Panc1 (cell line): ENCODE measurements around the gene TLCD2. TPM values are rescaled to one million over a fixed set of nuclear protein-coding genes. Genes with fewer than 3 reads are reported as not detected.

Source experiments
- ATAC-seq: fragments of 200-7000 bp; cut with Tn5 transposase; 2 replicates; pipeline ENCODE4 v1.9.1; 2020; ENCODE audit warnings: mild to moderate bottlenecking, moderate library complexity
- BruUV-seq: library from RNA; stranded (reverse); fragments of 400-500 nt; replicated peaks from 2 replicates; lab custom pipeline; 2021; lab: Mats Ljungman, UMichigan
- CTCF ChIA-PET: fragments of 300-600 bp; sonication (Branson Sonifier 250); formaldehyde crosslinking; loops from one replicate; lab custom pipeline; 2022; ENCODE audit warnings: antibody characterized with exemption; lab: Charles Lee
- POLR2A ChIA-PET: fragments of 300-600 bp; sonication (Branson Sonifier 250); formaldehyde crosslinking; loops from one replicate; lab custom pipeline; 2022; ENCODE audit warnings: antibody characterized with exemption; lab: Charles Lee
- DNase-seq: peaks from one replicate; pipeline ENCODE4 v3.0.0-alpha.2; 2010; ENCODE audit warnings: low read depth, low spot score
- H3K27ac ChIP-seq: 2 replicates; pipeline ENCODE4 v1.5.1; 2011; ENCODE audit warnings: mild to moderate bottlenecking, low read length, inconsistent platforms
- H3K27me3 ChIP-seq: fragments of 200-500 bp; sonication (Bioruptor generic); 2 replicates; pipeline ENCODE4 v1.6.0; 2014; ENCODE audit warnings: low read length, inconsistent platforms; ENCODE audit not compliant: control insufficient read depth, insufficient read depth
- H3K36me3 ChIP-seq: fragments of 200-500 bp; sonication (Bioruptor generic); 2 replicates; pipeline ENCODE4 v1.5.1; 2014; ENCODE audit warnings: inconsistent platforms, mild to moderate bottlenecking, low read length, moderate library complexity; ENCODE audit not compliant: control insufficient read depth, insufficient read depth
- H3K4me1 ChIP-seq: 2 replicates; pipeline ENCODE4 v1.5.1; 2011; ENCODE audit warnings: inconsistent platforms, mild to moderate bottlenecking, low read length, moderate library complexity; ENCODE audit not compliant: control insufficient read depth, insufficient read depth
- H3K4me3 ChIP-seq, 2 experiments: 2 replicates each; pipeline ENCODE4 v1.5.1; 2011 to 2012; ENCODE audit warnings: low read depth in 2 of 2, low read length in 2 of 2, mild to moderate bottlenecking in 2 of 2, inconsistent platforms in 1 of 2, moderate library complexity in 1 of 2
- H3K9me3 ChIP-seq: fragments of 200-500 bp; sonication (Bioruptor generic); 2 replicates; pipeline ENCODE4 v1.5.1; 2014; ENCODE audit warnings: low read depth, mild to moderate bottlenecking, inconsistent platforms, low read length, moderate library complexity; ENCODE audit not compliant: control insufficient read depth, insufficient read depth
- POLR2AphosphoS5 ChIP-seq: IDR thresholded peaks from 2 replicates; pipeline ENCODE4 v1.6.1; 2012; ENCODE audit warnings: mild to moderate bottlenecking, low read depth, low read length, moderate library complexity
- SIN3A ChIP-seq: IDR thresholded peaks from 2 replicates; pipeline ENCODE4 v1.6.1; 2012; ENCODE audit warnings: low read depth, mild to moderate bottlenecking, low read length, moderate library complexity, borderline replicate concordance; ENCODE audit not compliant: insufficient read depth
- TCF7L2 ChIP-seq: IDR thresholded peaks from 2 replicates; pipeline ENCODE4 v1.6.1; 2011; ENCODE audit warnings: mild to moderate bottlenecking, low read depth, low read length, inconsistent platforms
- in situ Hi-C: cut with HindIII; loops from 2 replicates; pipeline ENCODE4 v1.10.0; 2016; ENCODE audit warnings: low sequenced_read_pairs, low pct_unique_long_range_greater_than_20kb
- intact Hi-C: fragments of 100-400 bp; cut with micrococcal nuclease; formaldehyde crosslinking; loops from one replicate; pipeline ENCODE4 v1.10.0; 2022; ENCODE audit not compliant: unreplicated experiment
- total RNA-seq: library from RNA; stranded (reverse); gene quantifications from one replicate; pipeline ENCODE4 v1.2.1, GENCODE V29; 2021; ENCODE audit not compliant: unreplicated experiment
- TF ChIP-seq, protein P1 (sequence below): fragments of 450-650 bp; IDR thresholded peaks from 2 replicates; pipeline ENCODE4 v1.5.1; 2017; ENCODE audit warnings: mild to moderate bottlenecking
- TF ChIP-seq, protein P2 (sequence below), 2 experiments: IDR thresholded peaks; 2 replicates each; pipeline ENCODE4 v1.6.1; 2011 to 2012; ENCODE audit warnings: low read depth in 2 of 2, control low read depth in 1 of 2, low read length in 1 of 2, mild to moderate bottlenecking in 1 of 2, moderate library complexity in 1 of 2; ENCODE audit not compliant: insufficient read depth in 1 of 2

TLCD2 gene
- total RNA-seq, 1 experiment from 2014 or later = 7.0 TPM

DNA sequence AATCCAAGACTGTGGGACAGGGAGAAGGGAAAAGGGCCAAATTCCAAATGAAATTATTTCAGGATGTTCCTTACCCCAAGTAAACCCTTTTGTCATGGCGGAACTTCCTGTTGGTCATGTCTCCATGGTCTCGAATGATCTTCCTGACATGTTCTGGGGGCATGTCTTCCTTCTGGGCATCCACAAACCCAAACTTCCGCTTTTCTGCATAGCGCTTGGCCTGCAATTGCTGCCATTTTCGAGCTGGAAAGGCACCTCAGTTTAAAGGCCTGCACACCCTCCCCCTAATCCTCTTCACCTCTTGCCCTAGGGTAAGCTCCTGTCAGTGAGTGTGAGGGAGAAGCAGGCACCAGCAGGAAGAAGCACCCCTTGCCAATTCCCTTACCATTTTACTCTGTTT is 26.7 kb downstream of the TLCD2 start:
- no peak for ATAC-seq
- ChIA-PET POLR2A (interaction anchor here (0.7 kb wide), 1 partner anchor 26 kb away, joined by 5 read pairs; no protein-coding TSS in a partner anchor), CTCF (no interaction called here)
- Histone ChIP-seq H3K4me3 (peak overlapping the region; percentile 84 to 86), H3K36me3 (peaks cover 28% of the 10 kb centered on the region), H3K9me3 (no peaks in the 10 kb centered on the region), H3K4me1 (0 out of 2 replicates have a peak, but pooled peaks cover 2% of the 10 kb centered on the region), H3K27ac (peak overlapping the region; percentile 85; the same call in 1 of the 2 replicates), H3K27me3 (no peaks in the 10 kb centered on the region)
- TF ChIP-seq TCF7L2 (no peak), SIN3A (no peak), POLR2AphosphoS5 (no peak)
- TF ChIP-seq, protein P1, sequence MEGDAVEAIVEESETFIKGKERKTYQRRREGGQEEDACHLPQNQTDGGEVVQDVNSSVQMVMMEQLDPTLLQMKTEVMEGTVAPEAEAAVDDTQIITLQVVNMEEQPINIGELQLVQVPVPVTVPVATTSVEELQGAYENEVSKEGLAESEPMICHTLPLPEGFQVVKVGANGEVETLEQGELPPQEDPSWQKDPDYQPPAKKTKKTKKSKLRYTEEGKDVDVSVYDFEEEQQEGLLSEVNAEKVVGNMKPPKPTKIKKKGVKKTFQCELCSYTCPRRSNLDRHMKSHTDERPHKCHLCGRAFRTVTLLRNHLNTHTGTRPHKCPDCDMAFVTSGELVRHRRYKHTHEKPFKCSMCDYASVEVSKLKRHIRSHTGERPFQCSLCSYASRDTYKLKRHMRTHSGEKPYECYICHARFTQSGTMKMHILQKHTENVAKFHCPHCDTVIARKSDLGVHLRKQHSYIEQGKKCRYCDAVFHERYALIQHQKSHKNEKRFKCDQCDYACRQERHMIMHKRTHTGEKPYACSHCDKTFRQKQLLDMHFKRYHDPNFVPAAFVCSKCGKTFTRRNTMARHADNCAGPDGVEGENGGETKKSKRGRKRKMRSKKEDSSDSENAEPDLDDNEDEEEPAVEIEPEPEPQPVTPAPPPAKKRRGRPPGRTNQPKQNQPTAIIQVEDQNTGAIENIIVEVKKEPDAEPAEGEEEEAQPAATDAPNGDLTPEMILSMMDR = no peak
- TF ChIP-seq, protein P2, sequence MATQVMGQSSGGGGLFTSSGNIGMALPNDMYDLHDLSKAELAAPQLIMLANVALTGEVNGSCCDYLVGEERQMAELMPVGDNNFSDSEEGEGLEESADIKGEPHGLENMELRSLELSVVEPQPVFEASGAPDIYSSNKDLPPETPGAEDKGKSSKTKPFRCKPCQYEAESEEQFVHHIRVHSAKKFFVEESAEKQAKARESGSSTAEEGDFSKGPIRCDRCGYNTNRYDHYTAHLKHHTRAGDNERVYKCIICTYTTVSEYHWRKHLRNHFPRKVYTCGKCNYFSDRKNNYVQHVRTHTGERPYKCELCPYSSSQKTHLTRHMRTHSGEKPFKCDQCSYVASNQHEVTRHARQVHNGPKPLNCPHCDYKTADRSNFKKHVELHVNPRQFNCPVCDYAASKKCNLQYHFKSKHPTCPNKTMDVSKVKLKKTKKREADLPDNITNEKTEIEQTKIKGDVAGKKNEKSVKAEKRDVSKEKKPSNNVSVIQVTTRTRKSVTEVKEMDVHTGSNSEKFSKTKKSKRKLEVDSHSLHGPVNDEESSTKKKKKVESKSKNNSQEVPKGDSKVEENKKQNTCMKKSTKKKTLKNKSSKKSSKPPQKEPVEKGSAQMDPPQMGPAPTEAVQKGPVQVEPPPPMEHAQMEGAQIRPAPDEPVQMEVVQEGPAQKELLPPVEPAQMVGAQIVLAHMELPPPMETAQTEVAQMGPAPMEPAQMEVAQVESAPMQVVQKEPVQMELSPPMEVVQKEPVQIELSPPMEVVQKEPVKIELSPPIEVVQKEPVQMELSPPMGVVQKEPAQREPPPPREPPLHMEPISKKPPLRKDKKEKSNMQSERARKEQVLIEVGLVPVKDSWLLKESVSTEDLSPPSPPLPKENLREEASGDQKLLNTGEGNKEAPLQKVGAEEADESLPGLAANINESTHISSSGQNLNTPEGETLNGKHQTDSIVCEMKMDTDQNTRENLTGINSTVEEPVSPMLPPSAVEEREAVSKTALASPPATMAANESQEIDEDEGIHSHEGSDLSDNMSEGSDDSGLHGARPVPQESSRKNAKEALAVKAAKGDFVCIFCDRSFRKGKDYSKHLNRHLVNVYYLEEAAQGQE (IDR thresholded peaks at IDR 0.05; ENCODE audit: insufficient read depth in 1 of 2, low read depth in 2 of 2, low read length in 1 of 2) = no peak
- intact Hi-C loops (no loop called here), in situ Hi-C loops (no loop called here)
- DNase-seq = no peak
- BruUV-seq = no TSS peak

DNA sequence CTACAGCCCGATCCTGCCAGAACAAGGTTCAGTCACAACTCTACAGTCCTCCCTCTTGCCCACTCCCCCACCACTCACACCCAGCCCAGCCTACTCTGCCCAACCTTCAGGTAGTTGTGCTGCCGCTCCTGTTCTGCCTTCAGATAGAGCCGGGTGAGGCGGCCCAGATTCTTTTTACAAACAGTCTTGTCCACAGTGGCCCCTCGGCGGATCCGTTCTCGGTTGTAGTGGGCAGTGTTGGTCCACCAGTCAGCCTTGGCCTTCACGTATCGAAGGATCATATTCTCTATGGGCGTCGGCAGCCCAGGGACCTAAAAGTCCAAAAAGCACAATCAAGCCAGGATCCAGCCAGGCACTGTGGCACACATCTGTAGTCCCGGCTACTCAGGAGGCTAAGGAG is 33.8 kb downstream of the TLCD2 start:
- in situ Hi-C loops (no loop called here), intact Hi-C loops (no loop called here)
- DNase-seq (no peak), ATAC-seq (no peak)
- Histone ChIP-seq H3K27me3 (no peaks in the 10 kb centered on the region), H3K36me3 (peaks cover 56% of the 10 kb centered on the region), H3K27ac (no peak overlapping the region), H3K4me3 (no peak overlapping the region), H3K9me3 (no peaks in the 10 kb centered on the region), H3K4me1 (no peaks in the 10 kb centered on the region)
- POLR2A ChIA-PET = no interaction called here
- CTCF ChIA-PET = no interaction called here
- TF ChIP-seq, protein P2 (IDR thresholded peaks at IDR 0.05; ENCODE audit: insufficient read depth in 1 of 2, low read depth in 2 of 2, low read length in 1 of 2) = no peak
- TF ChIP-seq TCF7L2 (no peak), SIN3A (no peak), POLR2AphosphoS5 (no peak)
- TF ChIP-seq, protein P1 = no peak
- no TSS peak for BruUV-seq
